Measurements from ENCODE around the gene TAS1R3. TPM values are rescaled to one million over a fixed set of nuclear protein-coding genes. Genes with fewer than 3 reads are reported as not detected.
"Not testable (repeated sequence)": the region's sequence is repeated elsewhere in the genome, so short reads cannot be mapped to it uniquely, and the experiment has no call there.

TAS1R3 gene
- total RNA-seq, 3 donors from 2014 or later (not counting 1 experiment from before 2014, with no cell fraction given), result 0.66 to 1.4 (median 1.3) TPM

GRCh38 chr1:1365875-1366698 lies 35.0 kb downstream of the TAS1R3 start:
- Mint-ChIP-seq H3K36me3 (no peaks in the 10 kb centered on the region), H3K4me3 (no peak overlapping the region), H3K27ac (no peak overlapping the region), H3K4me1 (peaks cover 0 to 2% of the 10 kb centered on the region in 2 donors), H3K27me3 (ENCODE audit: low read depth in 2 of 2) (peaks cover under 1 to 1% of the 10 kb centered on the region in 2 donors), H3K9me3 (no peaks in the 10 kb centered on the region)
- DNase-seq (no peak), ATAC-seq (no peak)
- no peak overlapping the region for H3K27ac ChIP-seq (ENCODE audit: low read length)
- H3K9me3 ChIP-seq (ENCODE audit: control insufficient read depth, insufficient read depth, low read length), result no peaks in the 10 kb centered on the region
- peaks cover 7% of the 10 kb centered on the region for H3K4me1 ChIP-seq (ENCODE audit: control insufficient read depth, insufficient read depth, low read length)
- intact Hi-C loops (cut with micrococcal nuclease), result no loop called here
- no peak overlapping the region for H3K4me3 ChIP-seq (ENCODE audit: low read length)
- H3K36me3 ChIP-seq (ENCODE audit: control insufficient read depth, insufficient read depth, low read length), result no peaks in the 10 kb centered on the region
- WGBS (ENCODE audit: insufficient coverage), result 76% methylated on average over 10 of the region's 10 CpGs
- H3K27me3 ChIP-seq (ENCODE audit: control insufficient read depth, insufficient read depth, low read length), result no peaks in the 10 kb centered on the region
- TF ChIP-seq CTCF (IDR thresholded peaks at IDR 0.05), result no peak

GRCh38 chr1:1366699-1367066 lies 35.6 kb downstream of the TAS1R3 start:
- 83% methylated on average over 2 of the region's 3 CpGs for WGBS (ENCODE audit: insufficient coverage)
- no peak overlapping the region for H3K4me3 Mint-ChIP-seq
- ATAC-seq (no peak), DNase-seq (no peak)
- no peaks in the 10 kb centered on the region for H3K36me3 ChIP-seq (ENCODE audit: control insufficient read depth, insufficient read depth, low read length)
- intact Hi-C loops (cut with micrococcal nuclease), result no loop called here
- H3K27ac ChIP-seq (ENCODE audit: low read length), result no peak overlapping the region
- no peaks in the 10 kb centered on the region for H3K9me3 Mint-ChIP-seq
- H3K4me1 Mint-ChIP-seq, result peaks cover 0 to 7% of the 10 kb centered on the region in 2 donors
- H3K4me1 ChIP-seq (ENCODE audit: control insufficient read depth, insufficient read depth, low read length), result peaks cover 13% of the 10 kb centered on the region
- H3K27ac Mint-ChIP-seq, result no peak overlapping the region
- no peak for TF ChIP-seq CTCF (IDR thresholded peaks at IDR 0.05)
- H3K4me3 ChIP-seq (ENCODE audit: low read length), result no peak overlapping the region
- no peaks in the 10 kb centered on the region for H3K27me3 Mint-ChIP-seq (ENCODE audit: low read depth in 2 of 2)
- no peaks in the 10 kb centered on the region for H3K9me3 ChIP-seq (ENCODE audit: control insufficient read depth, insufficient read depth, low read length)
- no peaks in the 10 kb centered on the region for H3K36me3 Mint-ChIP-seq
- H3K27me3 ChIP-seq (ENCODE audit: control insufficient read depth, insufficient read depth, low read length), result no peaks in the 10 kb centered on the region

- no peak overlapping the region for H3K27ac ChIP-seq (ENCODE audit: low read length)
- no peaks in the 10 kb centered on the region for H3K27me3 ChIP-seq (ENCODE audit: control insufficient read depth, insufficient read depth, low read length)
- H3K27me3 Mint-ChIP-seq (ENCODE audit: low read depth in 2 of 2), result no peaks in the 10 kb centered on the region
- no peak for TF ChIP-seq CTCF (IDR thresholded peaks at IDR 0.05)
- intact Hi-C loops (cut with micrococcal nuclease), result no loop called here
- no peaks in the 10 kb centered on the region for H3K9me3 Mint-ChIP-seq
- DNase-seq (no peak), ATAC-seq (no peak)
- H3K9me3 ChIP-seq (ENCODE audit: control insufficient read depth, insufficient read depth, low read length), result no peaks in the 10 kb centered on the region
- 93% methylated on average over 5 of the region's 5 CpGs for WGBS (ENCODE audit: insufficient coverage)
- H3K4me1 ChIP-seq (ENCODE audit: control insufficient read depth, insufficient read depth, low read length), result peaks cover 19% of the 10 kb centered on the region
- H3K27ac Mint-ChIP-seq, result no peak overlapping the region
- H3K4me1 Mint-ChIP-seq, result peaks cover 4 to 11% of the 10 kb centered on the region in 2 donors
- no peak overlapping the region for H3K4me3 ChIP-seq (ENCODE audit: low read length)
- H3K4me3 Mint-ChIP-seq, result no peak overlapping the region
- H3K36me3 Mint-ChIP-seq, result no peaks in the 10 kb centered on the region
- H3K36me3 ChIP-seq (ENCODE audit: control insufficient read depth, insufficient read depth, low read length), result no peaks in the 10 kb centered on the region
Measured at GRCh38 chr1:1367315-1367714, 36.2 kb downstream of the TAS1R3 start.

GRCh38 chr1:1370094-1370493 lies 39.0 kb downstream of the TAS1R3 start:
- H3K9me3 Mint-ChIP-seq; H3K4me3 Mint-ChIP-seq; H3K27ac ChIP-seq (ENCODE audit: low read length); H3K36me3 ChIP-seq (ENCODE audit: control insufficient read depth, insufficient read depth, low read length); H3K9me3 ChIP-seq (ENCODE audit: control insufficient read depth, insufficient read depth, low read length); intact Hi-C loops (cut with micrococcal nuclease); H3K27ac Mint-ChIP-seq; H3K36me3 Mint-ChIP-seq; H3K27me3 Mint-ChIP-seq (ENCODE audit: low read depth in 2 of 2); H3K27me3 ChIP-seq (ENCODE audit: control insufficient read depth, insufficient read depth, low read length); DNase-seq; H3K4me3 ChIP-seq (ENCODE audit: low read length); ATAC-seq: not testable (repeated sequence)
- peaks cover 42% of the 10 kb centered on the region for H3K4me1 ChIP-seq (ENCODE audit: control insufficient read depth, insufficient read depth, low read length)
- H3K4me1 Mint-ChIP-seq, result peaks cover 5 to 23% of the 10 kb centered on the region in 2 donors
- 90% methylated on average over 14 of the region's 14 CpGs for WGBS (ENCODE audit: insufficient coverage)

Data from natural killer cell (primary cell).